Esophagus squamous epithelium (tissue), 5 donors: ENCODE data around the gene CHST3. TPM values are rescaled to one million over a fixed set of nuclear protein-coding genes. Genes with fewer than 3 reads are reported as not detected.

ENCODE experiments used
- DNase-seq: peaks from one replicate; lab custom pipeline; 2025; lab: John Stamatoyannopoulos, UW
- H3K27ac ChIP-seq, 4 donors: fragments of 200-600 bp; sonication (generic); one replicate each; pipeline ENCODE4 v1.5.1; 2016 to 2019; ENCODE audit warnings: mild to moderate bottlenecking in 1 of 4
- H3K27me3 ChIP-seq, 4 donors: fragments of 200-600 bp; sonication (generic); 1 replicate in 3 of 4; 2 replicates in 1 of 4; pipeline versions ENCODE4 v1.5.1 to v1.6.0; 2017 to 2021; ENCODE audit warnings: antibody characterized with exemption in 1 of 4
- H3K36me3 ChIP-seq, 3 donors: fragments of 200-600 bp; sonication (generic); one replicate each; pipeline ENCODE4 v1.5.1; 2016 to 2019
- H3K4me1 ChIP-seq, 3 donors: fragments of 200-600 bp; sonication (generic); one replicate each; pipeline ENCODE4 v1.5.1; 2017 to 2019
- H3K4me3 ChIP-seq, 4 donors: fragments of 200-600 bp; sonication (generic); 1 replicate in 3 of 4; 2 replicates in 1 of 4; pipeline ENCODE4 v1.5.1; 2016 to 2019; ENCODE audit warnings: mild to moderate bottlenecking in 2 of 4, moderate library complexity in 1 of 4
- H3K9me3 ChIP-seq, 3 donors: fragments of 200-600 bp; sonication (generic); one replicate each; pipeline ENCODE4 v1.5.1; 2016 to 2019
- CTCF ChIP-seq, 6 experiments: fragments of 450-650 bp in 4 of 6; fragments of 200-600 bp in 2 of 6; sonication (generic) in 2 of 6; IDR thresholded peaks; one replicate each; pipeline ENCODE4 v1.5.1; 2016 to 2019; ENCODE audit warnings: antibody characterized with exemption in 6 of 6, mild to moderate bottlenecking in 4 of 6, moderate library complexity in 4 of 6
- POLR2A ChIP-seq, 4 donors: fragments of 450-650 bp; IDR thresholded peaks; one replicate each; pipeline ENCODE4 v1.6.1; 2017; ENCODE audit warnings: antibody characterized with exemption in 4 of 4, mild to moderate bottlenecking in 4 of 4, moderate library complexity in 3 of 4
- WGBS, 2 donors: methylation state at CpG; one replicate each; pipeline ENCODE4 v1.1.5; 2018; 5-methylcytosine and 5-hydroxymethylcytosine counted together
- intact Hi-C: fragments of 100-400 bp; cut with DNase I; formaldehyde crosslinking; loops from one replicate; pipeline ENCODE4 v1.15.0; 2022
- total RNA-seq, 4 donors: library from RNA; depleted of rRNA; stranded (reverse); fragments of >200 nt; gene quantifications; one replicate each; pipeline ENCODE4 v1.1.0, GENCODE V29; 2016
- donor health status: DM: yes; HTN: yes; CAD: no.

Gene CHST3
- total RNA-seq, 4 donors from 2014 or later, result 5.3 to 15.4 (median 9.6) TPM

DNA sequence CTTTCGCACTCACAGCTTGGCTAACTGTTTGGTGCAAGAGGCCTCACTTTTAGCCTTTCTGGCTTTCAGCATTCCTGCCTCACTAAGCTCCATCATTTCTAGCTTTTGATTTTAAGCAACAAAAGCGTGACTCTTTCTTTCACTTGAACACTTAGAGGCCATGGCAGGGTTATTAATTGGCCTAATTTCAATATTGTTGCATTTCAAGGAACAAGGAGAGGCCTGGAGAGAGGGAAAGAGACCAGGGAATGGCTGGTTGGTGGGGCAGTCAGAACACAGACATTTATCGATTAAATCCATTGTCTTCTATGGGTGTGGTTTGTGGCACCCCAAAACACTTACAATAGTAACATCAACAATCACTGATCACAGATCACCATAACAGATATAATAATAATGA is 31.3 kb downstream of the CHST3 start:
- 78 to 84% methylated on average over 3 of the region's 3 CpGs for WGBS, 2 donors
- peaks cover 32 to 66% (median 48%) of the 10 kb centered on the region in 3 donors for H3K4me1 ChIP-seq
- no peak for DNase-seq

GRCh38 chr10:71995887-71996575 is 31.8 kb downstream of the CHST3 start:
- Histone ChIP-seq H3K27ac (no peak overlapping the region), H3K4me1 (peaks cover 38 to 66% (median 52%) of the 10 kb centered on the region in 3 donors), H3K36me3 (no peaks in the 10 kb centered on the region), H3K27me3 (no peaks in the 10 kb centered on the region), H3K9me3 (no peaks in the 10 kb centered on the region), H3K4me3 (no peak overlapping the region)
- intact Hi-C loops, result no loop called here
- no peak for DNase-seq
- TF ChIP-seq CTCF (IDR thresholded peaks at IDR 0.05) (no peak), POLR2A (IDR thresholded peaks at IDR 0.05) (no peak)
- WGBS, 2 donors, result 21 to 43% methylated on average over 6 of the region's 6 CpGs

More for the DNA sequence above, 31.3 kb downstream of the CHST3 start:
- Histone ChIP-seq H3K9me3 (no peaks in the 10 kb centered on the region), H3K4me3 (no peak overlapping the region), H3K27me3 (no peaks in the 10 kb centered on the region), H3K27ac (no peak overlapping the region), H3K36me3 (no peaks in the 10 kb centered on the region)
- intact Hi-C loops, result no loop called here
- no peak for TF ChIP-seq POLR2A (IDR thresholded peaks at IDR 0.05)
- TF ChIP-seq CTCF (IDR thresholded peaks at IDR 0.05), result no peak

- TF ChIP-seq POLR2A (IDR thresholded peaks at IDR 0.05) (no peak), CTCF (IDR thresholded peaks at IDR 0.05) (no peak)
- DNase-seq, result no peak
- Histone ChIP-seq H3K9me3 (no peaks in the 10 kb centered on the region), H3K4me3 (no peak overlapping the region), H3K27ac (no peak overlapping the region), H3K4me1 (peaks cover 40 to 69% (median 54%) of the 10 kb centered on the region in 3 donors), H3K27me3 (no peaks in the 10 kb centered on the region), H3K36me3 (no peaks in the 10 kb centered on the region)
- intact Hi-C loops, result no loop called here
- 79 to 81% methylated on average over 13 of the region's 13 CpGs for WGBS, 2 donors
These were observed 32.6 kb downstream of the CHST3 start for GRCh38 chr10:71996592-71997371.

GRCh38 chr10:71998119-71998839 is 34.1 kb downstream of the CHST3 start:
- 31 to 39% methylated on average over 10 to 11 of the region's 14 CpGs for WGBS, 2 donors
- Histone ChIP-seq H3K4me3 (peak overlapping the region in 1 of 4 donors; percentile 28), H3K27me3 (no peaks in the 10 kb centered on the region), H3K36me3 (no peaks in the 10 kb centered on the region), H3K4me1 (peaks cover 40 to 75% (median 54%) of the 10 kb centered on the region in 3 donors), H3K9me3 (no peaks in the 10 kb centered on the region), H3K27ac (peak overlapping the region; percentile 75 to 90 (median 85))
- TF ChIP-seq CTCF (IDR thresholded peaks at IDR 0.05), result no peak
- no peak for TF ChIP-seq POLR2A (IDR thresholded peaks at IDR 0.05)
- intact Hi-C loops, result no loop called here
- DNase-seq, result no peak
